Measurements from ENCODE around the gene ATP8B1. TPM values are rescaled to one million over a fixed set of nuclear protein-coding genes. Genes with fewer than 3 reads are reported as not detected.

Gene ATP8B1
- total RNA-seq, 1 donor from 2014 or later = 0.07 TPM

GRCh38 chr18:57784034-57784800 lies 18.9 kb downstream of the ATP8B1 start:
- no peak for DNase-seq
- Mint-ChIP-seq H3K4me3 (ENCODE audit: unreplicated experiment) (no peak overlapping the region), H3K4me1 (ENCODE audit: low read depth, unreplicated experiment) (no peaks in the 10 kb centered on the region), H3K36me3 (ENCODE audit: unreplicated experiment) (no peaks in the 10 kb centered on the region), H3K9me3 (ENCODE audit: unreplicated experiment) (no peaks in the 10 kb centered on the region), H3K27me3 (ENCODE audit: unreplicated experiment) (no peaks in the 10 kb centered on the region), H3K27ac (ENCODE audit: unreplicated experiment) (no peak overlapping the region)
- TF ChIP-seq CTCF (IDR thresholded peaks at IDR 0.05; ENCODE audit: partially characterized antibody, unreplicated experiment) = no peak

- Mint-ChIP-seq H3K4me1 (ENCODE audit: low read depth, unreplicated experiment) (no peaks in the 10 kb centered on the region), H3K9me3 (ENCODE audit: unreplicated experiment) (no peaks in the 10 kb centered on the region), H3K27ac (ENCODE audit: unreplicated experiment) (no peak overlapping the region), H3K4me3 (ENCODE audit: unreplicated experiment) (no peak overlapping the region), H3K27me3 (ENCODE audit: unreplicated experiment) (no peaks in the 10 kb centered on the region), H3K36me3 (ENCODE audit: unreplicated experiment) (no peaks in the 10 kb centered on the region)
- DNase-seq = no peak
- TF ChIP-seq CTCF (IDR thresholded peaks at IDR 0.05; ENCODE audit: partially characterized antibody, unreplicated experiment) = no peak
Observed at GRCh38 chr18:57782049-57782448, 21.1 kb downstream of the ATP8B1 start.

- TF ChIP-seq CTCF (IDR thresholded peaks at IDR 0.05; ENCODE audit: partially characterized antibody, unreplicated experiment) = no peak
- H3K4me1 Mint-ChIP-seq (ENCODE audit: low read depth, unreplicated experiment) = peaks cover 3% of the 10 kb centered on the region
- H3K36me3 Mint-ChIP-seq (ENCODE audit: unreplicated experiment) = no peaks in the 10 kb centered on the region
- no peaks in the 10 kb centered on the region for H3K27me3 Mint-ChIP-seq (ENCODE audit: unreplicated experiment)
- H3K4me3 Mint-ChIP-seq (ENCODE audit: unreplicated experiment) = no peak overlapping the region
- peaks cover 2% of the 10 kb centered on the region for H3K9me3 Mint-ChIP-seq (ENCODE audit: unreplicated experiment)
- no peak for DNase-seq
- H3K27ac Mint-ChIP-seq (ENCODE audit: unreplicated experiment) = no peak overlapping the region
Observed at GRCh38 chr18:57780706-57781347, 22.3 kb downstream of the ATP8B1 start.

- Mint-ChIP-seq H3K36me3 (ENCODE audit: unreplicated experiment) (no peaks in the 10 kb centered on the region), H3K9me3 (ENCODE audit: unreplicated experiment) (peaks cover 2% of the 10 kb centered on the region), H3K27me3 (ENCODE audit: unreplicated experiment) (no peaks in the 10 kb centered on the region), H3K4me3 (ENCODE audit: unreplicated experiment) (no peak overlapping the region), H3K27ac (ENCODE audit: unreplicated experiment) (no peak overlapping the region), H3K4me1 (ENCODE audit: low read depth, unreplicated experiment) (peaks cover 3% of the 10 kb centered on the region)
- DNase-seq = no peak
- no peak for TF ChIP-seq CTCF (IDR thresholded peaks at IDR 0.05; ENCODE audit: partially characterized antibody, unreplicated experiment)
Observed at GRCh38 chr18:57780318-57780705, 22.8 kb downstream of the ATP8B1 start.

GRCh38 chr18:57776767-57777166 lies 26.3 kb downstream of the ATP8B1 start:
- no peak for DNase-seq
- Mint-ChIP-seq H3K36me3 (ENCODE audit: unreplicated experiment) (no peaks in the 10 kb centered on the region), H3K27me3 (ENCODE audit: unreplicated experiment) (peaks cover 3% of the 10 kb centered on the region), H3K4me3 (ENCODE audit: unreplicated experiment) (no peak overlapping the region), H3K4me1 (ENCODE audit: low read depth, unreplicated experiment) (peaks cover 8% of the 10 kb centered on the region), H3K9me3 (ENCODE audit: unreplicated experiment) (peaks cover 2% of the 10 kb centered on the region), H3K27ac (ENCODE audit: unreplicated experiment) (no peak overlapping the region)
- no peak for TF ChIP-seq CTCF (IDR thresholded peaks at IDR 0.05; ENCODE audit: partially characterized antibody, unreplicated experiment)

All from glutamatergic neuron (in vitro differentiated cells).